Lung microvascular endothelial cell (primary cell): Measurements from ENCODE around the gene SLC2A10. TPM values are rescaled to one million over a fixed set of nuclear protein-coding genes. Genes with fewer than 3 reads are reported as not detected.

Experiments used
- DNase-seq, 2 donors: peaks; one replicate each; pipeline versions ENCODE4 v3.0.0 to v3.0.0-alpha.2; 2010; ENCODE audit warnings: low read depth in 2 of 2
- total RNA-seq: library from RNA; depleted of rRNA; stranded (reverse); fragments of >200 nt; gene quantifications from 2 replicates; pipeline ENCODE4 v1.2.1, GENCODE V29; 2014

SLC2A10 gene
- total RNA-seq, 1 donor from 2014 or later: 9.5 TPM

GRCh38 chr20:46702447-46703203 lies 6.8 kb upstream of the SLC2A10 start:
- DNase-seq: no peak

- no peak for DNase-seq
Observed at GRCh38 chr20:46703435-46703834, 6.0 kb upstream of the SLC2A10 start.

GRCh38 chr20:46704714-46705377 lies 4.6 kb upstream of the SLC2A10 start:
- DNase-seq: no peak

- DNase-seq: no peak
Observed at GRCh38 chr20:46705378-46705729, 4.1 kb upstream of the SLC2A10 start.

GRCh38 chr20:46706242-46706641 lies 3.2 kb upstream of the SLC2A10 start:
- DNase-seq: no peak

GRCh38 chr20:46708172-46708860 lies 1.1 kb upstream of the SLC2A10 start:
- DNase-seq: no peak

GRCh38 chr20:46709055-46709458 lies 392 bp upstream of the SLC2A10 start:
- no peak for DNase-seq

GRCh38 chr20:46710153-46710913 lies 884 bp downstream of the SLC2A10 start:
- DNase-seq: no peak

- no peak for DNase-seq
Observed at GRCh38 chr20:46712056-46712636, 2.7 kb downstream of the SLC2A10 start.

- no peak for DNase-seq
Observed at GRCh38 chr20:46713957-46714834, 4.7 kb downstream of the SLC2A10 start.

- DNase-seq: no peak
Observed at GRCh38 chr20:46715292-46715756, 5.9 kb downstream of the SLC2A10 start.

- DNase-seq: no peak
Observed at GRCh38 chr20:46717818-46718541, 8.5 kb downstream of the SLC2A10 start.

- no peak for DNase-seq
Observed at GRCh38 chr20:46720019-46720418, 10.6 kb downstream of the SLC2A10 start.

GRCh38 chr20:46720776-46721425 lies 11.5 kb downstream of the SLC2A10 start:
- DNase-seq: no peak

GRCh38 chr20:46721476-46721875 lies 12.0 kb downstream of the SLC2A10 start:
- DNase-seq: no peak

- DNase-seq: no peak
Observed at GRCh38 chr20:46722450-46722849, 13.0 kb downstream of the SLC2A10 start.

- no peak for DNase-seq
Observed at GRCh38 chr20:46723039-46723438, 13.6 kb downstream of the SLC2A10 start.

GRCh38 chr20:46724343-46724959 lies 15.0 kb downstream of the SLC2A10 start:
- DNase-seq: no peak
